ENCODE measurements around the gene A4GALT.
A peak's percentile ranks its signal among the peaks of the same experiment; 100 is the strongest.
"Not testable (repeated sequence)": the region's sequence is repeated elsewhere in the genome, so short reads cannot be mapped to it uniquely, and the experiment has no call there.

The A4GALT gene

GRCh38 chr22:42679691-42680090 is 41.0 kb downstream of the A4GALT start:
- no peak for DNase-seq

- DNase-seq, result no peak
These were observed 41.8 kb downstream of the A4GALT start for GRCh38 chr22:42678894-42679293.

GRCh38 chr22:42677936-42678335 is 42.7 kb downstream of the A4GALT start:
- DNase-seq, result not testable (repeated sequence)

GRCh38 chr22:42676059-42676607 is 44.5 kb downstream of the A4GALT start:
- DNase-seq, result no peak

- no peak for DNase-seq
These were observed 46.7 kb downstream of the A4GALT start for GRCh38 chr22:42673898-42674401.

- DNase-seq, result not testable (repeated sequence)
These were observed 47.6 kb downstream of the A4GALT start for GRCh38 chr22:42673071-42673470.

GRCh38 chr22:42670921-42671709 is 49.6 kb downstream of the A4GALT start:
- no peak for DNase-seq

- DNase-seq, result no peak
These were observed 50.6 kb downstream of the A4GALT start for GRCh38 chr22:42670046-42670445.

- not testable (repeated sequence) for DNase-seq
These were observed 54.3 kb downstream of the A4GALT start for GRCh38 chr22:42666393-42666792.

- no peak for DNase-seq
These were observed 55.5 kb downstream of the A4GALT start for GRCh38 chr22:42664976-42665831.

GRCh38 chr22:42661985-42662831 is 58.5 kb downstream of the A4GALT start:
- peak; percentile 68 for DNase-seq

GRCh38 chr22:42656578-42656977 is 64.1 kb downstream of the A4GALT start:
- no peak for DNase-seq

- peak; percentile 89 for DNase-seq
These were observed 65.0 kb downstream of the A4GALT start for GRCh38 chr22:42655693-42656092.

- no peak for DNase-seq
These were observed 66.1 kb downstream of the A4GALT start for GRCh38 chr22:42654436-42655073.

GRCh38 chr22:42653999-42654398 is 66.7 kb downstream of the A4GALT start:
- no peak for DNase-seq

- no peak for DNase-seq
These were observed 69.5 kb downstream of the A4GALT start for GRCh38 chr22:42651134-42651533.

GRCh38 chr22:42649246-42650099 is 71.2 kb downstream of the A4GALT start, which contains the start of gene CYB5R3:
TSS of gene CYB5R3 (minus strand) at chr22:42649392. CDS start at chr22:42649315, 77 bp downstream.
- DNase-seq, result peak; percentile 67

- no peak for DNase-seq
These were observed 72.1 kb downstream of the A4GALT start for GRCh38 chr22:42648368-42649245.

GRCh38 chr22:42648017-42648367 is 72.7 kb downstream of the A4GALT start:
- no peak for DNase-seq

Data from NCI-H345 (cell line).